LNCaP clone FGC (cell line): Measurements from ENCODE around the gene HAGH.
A peak's percentile ranks its signal among the peaks of the same experiment; 100 is the strongest.

Experiments
- DNase-seq: peaks from one replicate; pipeline ENCODE4 v3.0.0-alpha.2; 2011; ENCODE audit warnings: low read depth
- H3K4me3 ChIP-seq: 2 replicates; pipeline ENCODE4 v1.5.1; 2011; ENCODE audit warnings: mild to moderate bottlenecking, low read depth, low read length, control low read depth
- CTCF ChIP-seq: IDR thresholded peaks from 2 replicates; pipeline ENCODE4 v1.5.1; 2012; ENCODE audit warnings: mild to moderate bottlenecking; ENCODE audit not compliant: control insufficient read depth, insufficient read depth; ENCODE audit errors: extremely low read depth

HAGH gene

GRCh38 chr16:1818204-1818872, 8.3 kb downstream of the HAGH start:
- no peak overlapping the region for H3K4me3 ChIP-seq
- TF ChIP-seq CTCF = no peak
- no peak for DNase-seq

- no peak overlapping the region for H3K4me3 ChIP-seq
- no peak for TF ChIP-seq CTCF
- DNase-seq = no peak
These were observed 8.9 kb downstream of the HAGH start for GRCh38 chr16:1817716-1818115.

- DNase-seq = no peak
- H3K4me3 ChIP-seq = no peak overlapping the region
- no peak for TF ChIP-seq CTCF
These were observed 9.4 kb downstream of the HAGH start for GRCh38 chr16:1817276-1817589.

- TF ChIP-seq CTCF = no peak
- DNase-seq = no peak
- no peak overlapping the region for H3K4me3 ChIP-seq
These were observed 10.0 kb downstream of the HAGH start for GRCh38 chr16:1816396-1817275.

GRCh38 chr16:1815461-1815860, 11.2 kb downstream of the HAGH start:
- TF ChIP-seq CTCF = no peak
- no peak overlapping the region for H3K4me3 ChIP-seq
- DNase-seq = no peak

GRCh38 chr16:1812732-1813163, 13.9 kb downstream of the HAGH start:
- no peak overlapping the region for H3K4me3 ChIP-seq
- TF ChIP-seq CTCF = peak; percentile 78
- DNase-seq = peak; percentile 82
